ENCODE results near the gene HRK. TPM values are rescaled to one million over a fixed set of nuclear protein-coding genes. Genes with fewer than 3 reads are reported as not detected.
A peak's percentile ranks its signal among the peaks of the same experiment; 100 is the strongest.
"Not testable (repeated sequence)": the region's sequence is repeated elsewhere in the genome, so short reads cannot be mapped to it uniquely, and the experiment has no call there.

HRK gene
- total RNA-seq, 2 experiments from 2014 or later: not detected

- CTCF ChIA-PET: no interaction called here
- no peak overlapping the region for H3K4me3 Mint-ChIP-seq
- ATAC-seq (no peak), DNase-seq (no peak)
- H3K4me1 Mint-ChIP-seq: no peaks in the 10 kb centered on the region
- intact Hi-C loops (cut with DNase I, micrococcal nuclease): no loop called here
- POLR2A ChIA-PET: interaction anchor here (0.6 kb wide), 1 partner anchor 104 kb away, joined by 4 read pairs; no protein-coding TSS in a partner anchor
- no peak overlapping the region for H3K27ac Mint-ChIP-seq
- H3K9me3 Mint-ChIP-seq (ENCODE audit: low read depth): peaks cover 2% of the 10 kb centered on the region
- no peaks in the 10 kb centered on the region for H3K27me3 Mint-ChIP-seq
- peaks cover 10% of the 10 kb centered on the region for H3K36me3 Mint-ChIP-seq (ENCODE audit: low read depth)
Observed at GRCh38 chr12:116838365-116838764, 42.9 kb downstream of the HRK start.

- CTCF ChIA-PET: no interaction called here
Observed at GRCh38 chr12:116837097-116837496, 44.1 kb downstream of the HRK start.

GRCh38 chr12:116835484-116835883 lies 45.8 kb downstream of the HRK start:
- ATAC-seq (no peak), DNase-seq (no peak)
- ChIA-PET POLR2A (no interaction called here), CTCF (interaction anchor here (0.8 kb wide), 1 partner anchor 127 kb away, joined by 3 read pairs; no protein-coding TSS in a partner anchor)
- Mint-ChIP-seq H3K4me1 (no peaks in the 10 kb centered on the region), H3K36me3 (ENCODE audit: low read depth) (peaks cover 10% of the 10 kb centered on the region), H3K9me3 (ENCODE audit: low read depth) (peaks cover 2% of the 10 kb centered on the region), H3K27me3 (no peaks in the 10 kb centered on the region), H3K4me3 (no peak overlapping the region), H3K27ac (no peak overlapping the region)
- intact Hi-C loops (cut with DNase I, micrococcal nuclease): no loop called here

More at GRCh38 chr12:116837097-116837496, 44.1 kb downstream of the HRK start:
- Mint-ChIP-seq H3K36me3 (ENCODE audit: low read depth) (peaks cover 10% of the 10 kb centered on the region), H3K9me3 (ENCODE audit: low read depth) (peaks cover 2% of the 10 kb centered on the region), H3K4me3 (no peak overlapping the region), H3K27ac (no peak overlapping the region), H3K4me1 (no peaks in the 10 kb centered on the region), H3K27me3 (no peaks in the 10 kb centered on the region)
- DNase-seq (no peak), ATAC-seq (no peak)
- intact Hi-C loops (cut with DNase I, micrococcal nuclease): no loop called here
- POLR2A ChIA-PET: no interaction called here

GRCh38 chr12:116833474-116833873 lies 47.8 kb downstream of the HRK start:
- POLR2A ChIA-PET: no interaction called here
- Mint-ChIP-seq H3K27ac (no peak overlapping the region), H3K4me1 (no peaks in the 10 kb centered on the region), H3K4me3 (no peak overlapping the region), H3K27me3 (no peaks in the 10 kb centered on the region), H3K9me3 (ENCODE audit: low read depth) (peaks cover 2% of the 10 kb centered on the region), H3K36me3 (ENCODE audit: low read depth) (peaks cover 10% of the 10 kb centered on the region)
- DNase-seq (no peak), ATAC-seq (no peak)
- intact Hi-C loops (cut with DNase I, micrococcal nuclease): no loop called here
- CTCF ChIA-PET: interaction anchor here (0.5 kb wide), 1 partner anchor 93 kb away, joined by 3 read pairs; no protein-coding TSS in a partner anchor

- H3K9me3 Mint-ChIP-seq (ENCODE audit: low read depth): peaks cover 2% of the 10 kb centered on the region
- POLR2A ChIA-PET: no interaction called here
Observed at GRCh38 chr12:116832353-116832752, 48.9 kb downstream of the HRK start.

GRCh38 chr12:116827432-116827831 lies 53.8 kb downstream of the HRK start:
- ChIA-PET CTCF (interaction anchor here (0.7 kb wide), 1 partner anchor 172 kb away, joined by 3 read pairs; no protein-coding TSS in a partner anchor), POLR2A (no interaction called here)
- Mint-ChIP-seq H3K36me3 (ENCODE audit: low read depth) (peaks cover 4% of the 10 kb centered on the region), H3K9me3 (ENCODE audit: low read depth) (no peaks in the 10 kb centered on the region), H3K4me1 (no peaks in the 10 kb centered on the region), H3K27me3 (no peaks in the 10 kb centered on the region), H3K27ac (no peak overlapping the region), H3K4me3 (no peak overlapping the region)
- DNase-seq (no peak), ATAC-seq (no peak)
- intact Hi-C loops (cut with DNase I, micrococcal nuclease): no loop called here

More at GRCh38 chr12:116832353-116832752, 48.9 kb downstream of the HRK start:
- Mint-ChIP-seq H3K27me3 (no peaks in the 10 kb centered on the region), H3K4me3 (no peak overlapping the region), H3K4me1 (no peaks in the 10 kb centered on the region), H3K27ac (no peak overlapping the region), H3K36me3 (ENCODE audit: low read depth) (peaks cover 10% of the 10 kb centered on the region)
- intact Hi-C loops (cut with DNase I, micrococcal nuclease): no loop called here
- ATAC-seq: no peak
- CTCF ChIA-PET: no interaction called here
- no peak for DNase-seq

GRCh38 chr12:116821291-116821690 lies 60.0 kb downstream of the HRK start:
- intact Hi-C loops (cut with DNase I, micrococcal nuclease): no loop called here
- peaks cover 16% of the 10 kb centered on the region for H3K4me1 Mint-ChIP-seq
- ATAC-seq (no peak), DNase-seq (no peak)
- ChIA-PET CTCF (no interaction called here), POLR2A (no interaction called here)
- no peaks in the 10 kb centered on the region for H3K9me3 Mint-ChIP-seq (ENCODE audit: low read depth)
- H3K4me3 Mint-ChIP-seq: no peak overlapping the region
- no peaks in the 10 kb centered on the region for H3K27me3 Mint-ChIP-seq
- H3K27ac Mint-ChIP-seq: no peak overlapping the region
- H3K36me3 Mint-ChIP-seq (ENCODE audit: low read depth): peaks cover 4% of the 10 kb centered on the region

- Mint-ChIP-seq H3K27ac (peak overlapping the region; percentile 48), H3K4me1 (peaks cover 16% of the 10 kb centered on the region), H3K36me3 (ENCODE audit: low read depth) (peaks cover 4% of the 10 kb centered on the region), H3K9me3 (ENCODE audit: low read depth) (no peaks in the 10 kb centered on the region), H3K27me3 (no peaks in the 10 kb centered on the region), H3K4me3 (peak overlapping the region; percentile 47)
- ChIA-PET CTCF (no interaction called here), POLR2A (no interaction called here)
- ATAC-seq (no peak), DNase-seq (no peak)
- intact Hi-C loops (cut with DNase I, micrococcal nuclease): no loop called here
Observed at GRCh38 chr12:116820064-116820656, 61.1 kb downstream of the HRK start.

GRCh38 chr12:116818948-116819832 lies 62.1 kb downstream of the HRK start:
- intact Hi-C loops (cut with DNase I, micrococcal nuclease): loop anchor here (1.0 to 10.0 kb wide), 9 partner anchors 81 to 1553 kb away; partner anchors contain the start of genes RNFT2 (in 2 of the 2), SPRING1 (in 2 of the 2), FBXO21 (in 1 of the 2) and FBXW8 (in 1 of the 2)
- POLR2A ChIA-PET: no interaction called here
- peak overlapping the region; percentile 91 for H3K4me3 Mint-ChIP-seq

GRCh38 chr12:116818341-116818856 lies 62.8 kb downstream of the HRK start:
- ChIA-PET POLR2A (interaction anchor here (0.6 kb wide), 1 partner anchor 12 kb away, joined by 4 read pairs; no protein-coding TSS in a partner anchor), CTCF (interaction anchor here (0.6 to 0.8 kb wide), 3 partner anchors 14 to 78 kb away, joined by 3 read pairs; no protein-coding TSS in a partner anchor)
- DNase-seq (peak; percentile 45), ATAC-seq (no peak)
- Mint-ChIP-seq H3K9me3 (ENCODE audit: low read depth) (no peaks in the 10 kb centered on the region), H3K4me1 (peaks cover 16% of the 10 kb centered on the region), H3K27ac (peak overlapping the region; percentile 95), H3K27me3 (no peaks in the 10 kb centered on the region), H3K4me3 (peak overlapping the region; percentile 91), H3K36me3 (ENCODE audit: low read depth) (no peaks in the 10 kb centered on the region)
- intact Hi-C loops (cut with DNase I, micrococcal nuclease): loop anchor here in 1 of 2 experiments (2.0 to 10.0 kb wide), 5 partner anchors 92 to 1554 kb away; partner anchors contain the start of genes FBXW8, MAP1LC3B2, TAOK3 and TESC

More at GRCh38 chr12:116818948-116819832, 62.1 kb downstream of the HRK start:
- CTCF ChIA-PET: interaction anchor here (0.8 kb wide), 1 partner anchor 61 kb away, joined by 3 read pairs; no protein-coding TSS in a partner anchor
- DNase-seq (peak; percentile 94), ATAC-seq (peak; percentile 96)
- Mint-ChIP-seq H3K36me3 (ENCODE audit: low read depth) (no peaks in the 10 kb centered on the region), H3K27me3 (no peaks in the 10 kb centered on the region), H3K27ac (peak overlapping the region; percentile 95), H3K9me3 (ENCODE audit: low read depth) (no peaks in the 10 kb centered on the region), H3K4me1 (peaks cover 16% of the 10 kb centered on the region)

- H3K27me3 Mint-ChIP-seq; POLR2A ChIA-PET; ATAC-seq; H3K36me3 Mint-ChIP-seq (ENCODE audit: low read depth); H3K4me3 Mint-ChIP-seq; DNase-seq; H3K9me3 Mint-ChIP-seq (ENCODE audit: low read depth); H3K27ac Mint-ChIP-seq; CTCF ChIA-PET: not testable (repeated sequence)
- intact Hi-C loops (cut with DNase I, micrococcal nuclease): loop anchor here in 1 of 2 experiments (5.0 to 10.0 kb wide), 2 partner anchors 260 to 1558 kb away; partner anchors contain the start of genes MAP1LC3B2 and TAOK3
- H3K4me1 Mint-ChIP-seq: peaks cover 13% of the 10 kb centered on the region
Observed at GRCh38 chr12:116814766-116815165, 66.5 kb downstream of the HRK start.

Data from activated CD4-positive, alpha-beta T cell treated with anti-CD3 and anti-CD28 coated beads for 36 hours (primary cell).